Left lung (tissue), 10 donors: Measurements from ENCODE around the gene CMTR1. TPM values are rescaled to one million over a fixed set of nuclear protein-coding genes. Genes with fewer than 3 reads are reported as not detected.

Experiments used
- ATAC-seq: fragments of 200-7000 bp; cut with Tn5 transposase; one replicate; pipeline ENCODE4 v1.9.1; 2020; ENCODE audit warnings: moderate library complexity
- DNase-seq, 4 donors: peaks; one replicate each; pipeline ENCODE4 v3.0.0-alpha.2; 2013 to 2020
- H3K27ac ChIP-seq, 2 donors: fragments of 200-600 bp; sonication (generic) in 1 of 2; one replicate each; pipeline versions ENCODE4 v1.5.0 to v1.8.0; 2020 to 2021
- H3K27me3 ChIP-seq, 2 donors: fragments of 200-600 bp; sonication (generic) in 1 of 2; one replicate each; pipeline versions ENCODE4 v1.5.0 to v1.8.0; 2020 to 2021
- H3K36me3 ChIP-seq, 2 donors: fragments of 200-600 bp; sonication (generic) in 1 of 2; one replicate each; pipeline versions ENCODE4 v1.5.0 to v1.8.0; 2020 to 2021
- H3K4me1 ChIP-seq, 2 donors: fragments of 200-600 bp; one replicate each; pipeline ENCODE4 v1.8.0; 2021
- H3K4me3 ChIP-seq, 2 donors: fragments of 200-600 bp; sonication (generic) in 1 of 2; one replicate each; pipeline versions ENCODE4 v1.5.0 to v1.8.0; 2020 to 2021; ENCODE audit warnings: mild to moderate bottlenecking in 1 of 2
- H3K9me3 ChIP-seq, 2 donors: fragments of 200-600 bp; sonication (generic) in 1 of 2; one replicate each; pipeline versions ENCODE4 v1.5.0 to v1.8.0; 2020 to 2021
- CTCF ChIP-seq, 2 donors: fragments of 200-600 bp; sonication (generic) in 1 of 2; IDR thresholded peaks; one replicate each; pipeline versions ENCODE4 v1.5.0 to v1.8.0; 2021; ENCODE audit warnings: antibody characterized with exemption in 2 of 2
- intact Hi-C, 2 donors: fragments of 100-400 bp; cut with DNase I; formaldehyde crosslinking; loops; one replicate each; pipeline versions ENCODE4 v1.11.2 to v1.14.2; 2022
- polyA plus RNA-seq, 6 donors: library from polyadenylated mRNA; unstranded; fragments of 120-200 nt; gene quantifications; one replicate each; pipeline ENCODE4 v1.2.1, GENCODE V29; 2013; ENCODE audit not compliant: insufficient read length in 6 of 6
- total RNA-seq, 2 donors: library from RNA; stranded (reverse); fragmentation: NEBNext Ultra II Directional; extraction: Animal tissue kit (Norgen Biotek cat#: 25700); gene quantifications; one replicate each; pipeline ENCODE4 v1.2.1, GENCODE V29; 2021
- donor health status: DM: no; HTN: yes; CAD: no.
- donor health status: DM: no; HTN: no; CAD: no.

The CMTR1 gene
- total and polyA plus RNA-seq, 8 donors = 36.1 to 54.4 (median 51.1) TPM

DNA sequence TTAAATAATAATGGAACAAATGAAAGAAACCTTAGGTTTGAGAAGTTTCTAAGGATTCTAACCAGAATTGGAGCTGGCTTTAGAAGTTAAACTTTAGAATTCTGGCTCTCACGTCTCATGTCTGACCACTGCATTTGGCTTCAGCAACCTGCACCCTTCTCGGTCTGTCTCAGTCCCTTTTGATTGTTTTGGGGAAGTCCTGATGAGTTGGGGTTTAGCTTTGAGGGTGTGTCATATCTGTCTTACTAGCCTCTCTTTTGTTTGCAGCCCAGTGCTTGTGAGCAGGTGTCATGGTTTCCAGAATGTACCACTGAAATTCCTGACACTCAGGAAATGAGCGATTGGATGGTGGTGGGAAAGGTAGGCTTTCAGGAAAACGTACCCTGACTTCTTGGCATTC lies 17.0 kb downstream of the CMTR1 start:
- no peak overlapping the region for H3K4me3 ChIP-seq
- H3K36me3 ChIP-seq = peaks cover 0 to 100% of the 10 kb centered on the region in 2 donors
- no peaks in the 10 kb centered on the region for H3K9me3 ChIP-seq
- no peak for TF ChIP-seq CTCF (IDR thresholded peaks at IDR 0.05)
- intact Hi-C loops = no loop called here
- ATAC-seq (no peak), DNase-seq (no peak)
- H3K27me3 ChIP-seq = no peaks in the 10 kb centered on the region
- no peak overlapping the region for H3K27ac ChIP-seq
- no peaks in the 10 kb centered on the region for H3K4me1 ChIP-seq

DNA sequence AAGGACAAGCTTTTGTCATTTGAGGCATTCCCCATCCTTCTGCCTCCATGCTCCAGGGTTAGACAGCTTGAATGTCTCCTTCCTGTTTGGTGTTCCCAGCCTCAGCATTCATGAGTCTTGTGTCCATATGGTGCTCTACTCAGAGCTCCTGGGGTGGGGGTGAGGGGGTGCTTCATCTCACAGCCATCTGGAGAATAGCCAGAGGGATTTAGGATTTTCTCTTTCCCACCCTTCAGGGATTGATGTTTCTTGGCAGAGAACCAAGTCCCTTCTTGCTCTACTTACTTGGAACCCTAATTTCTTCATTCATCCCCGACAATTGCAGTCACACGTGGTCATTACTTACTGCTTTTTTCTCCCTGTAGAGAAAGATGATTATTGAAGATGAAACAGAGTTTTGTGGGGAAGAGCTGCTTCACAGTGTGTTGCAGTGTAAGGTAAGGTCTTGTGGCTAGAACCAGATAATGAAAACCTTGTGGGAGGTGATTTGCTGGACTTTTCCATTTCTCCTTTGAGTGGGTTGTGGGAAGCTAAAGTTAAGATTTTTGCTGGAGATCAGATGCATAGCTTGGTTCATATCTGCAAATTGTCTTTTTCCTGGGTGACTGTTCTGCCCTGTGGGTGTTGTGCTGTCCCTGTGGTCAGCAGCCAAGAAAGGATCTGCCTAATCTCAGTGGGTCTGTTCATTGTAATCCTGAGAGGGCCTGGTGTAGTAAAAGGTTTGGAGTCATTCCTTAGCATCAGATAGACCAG lies 18.6 kb downstream of the CMTR1 start:
- Histone ChIP-seq H3K4me3 (no peak overlapping the region), H3K9me3 (no peaks in the 10 kb centered on the region), H3K4me1 (no peaks in the 10 kb centered on the region), H3K36me3 (peaks cover 0 to 100% of the 10 kb centered on the region in 2 donors), H3K27me3 (no peaks in the 10 kb centered on the region), H3K27ac (no peak overlapping the region)
- no peak for TF ChIP-seq CTCF (IDR thresholded peaks at IDR 0.05)
- DNase-seq = no peak
- ATAC-seq = no peak
- intact Hi-C loops = no loop called here

DNA sequence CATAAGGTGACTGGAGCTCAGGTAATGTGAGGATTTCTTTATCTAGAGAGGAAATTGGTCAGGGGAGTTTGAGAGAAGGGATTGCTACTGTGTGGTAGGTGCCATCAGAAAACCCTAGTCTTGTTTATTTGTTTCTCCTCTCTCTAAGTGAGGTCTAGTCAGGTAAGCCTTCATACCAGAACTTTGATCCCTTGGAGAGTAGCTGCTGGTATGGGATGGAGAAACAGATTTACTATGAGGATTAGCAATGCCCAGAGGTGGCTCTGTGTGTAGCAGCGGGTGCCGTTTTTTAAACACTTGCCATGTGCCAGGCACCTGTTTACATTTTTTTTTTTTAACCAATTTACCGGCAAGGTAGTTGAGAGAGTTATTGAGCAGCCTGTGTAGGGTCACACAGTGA lies 19.5 kb downstream of the CMTR1 start:
- DNase-seq (no peak), ATAC-seq (no peak)
- intact Hi-C loops = no loop called here
- Histone ChIP-seq H3K27ac (no peak overlapping the region), H3K36me3 (peaks cover 0 to 91% of the 10 kb centered on the region in 2 donors), H3K27me3 (no peaks in the 10 kb centered on the region), H3K9me3 (no peaks in the 10 kb centered on the region), H3K4me1 (no peaks in the 10 kb centered on the region), H3K4me3 (no peak overlapping the region)
- no peak for TF ChIP-seq CTCF (IDR thresholded peaks at IDR 0.05)

DNA sequence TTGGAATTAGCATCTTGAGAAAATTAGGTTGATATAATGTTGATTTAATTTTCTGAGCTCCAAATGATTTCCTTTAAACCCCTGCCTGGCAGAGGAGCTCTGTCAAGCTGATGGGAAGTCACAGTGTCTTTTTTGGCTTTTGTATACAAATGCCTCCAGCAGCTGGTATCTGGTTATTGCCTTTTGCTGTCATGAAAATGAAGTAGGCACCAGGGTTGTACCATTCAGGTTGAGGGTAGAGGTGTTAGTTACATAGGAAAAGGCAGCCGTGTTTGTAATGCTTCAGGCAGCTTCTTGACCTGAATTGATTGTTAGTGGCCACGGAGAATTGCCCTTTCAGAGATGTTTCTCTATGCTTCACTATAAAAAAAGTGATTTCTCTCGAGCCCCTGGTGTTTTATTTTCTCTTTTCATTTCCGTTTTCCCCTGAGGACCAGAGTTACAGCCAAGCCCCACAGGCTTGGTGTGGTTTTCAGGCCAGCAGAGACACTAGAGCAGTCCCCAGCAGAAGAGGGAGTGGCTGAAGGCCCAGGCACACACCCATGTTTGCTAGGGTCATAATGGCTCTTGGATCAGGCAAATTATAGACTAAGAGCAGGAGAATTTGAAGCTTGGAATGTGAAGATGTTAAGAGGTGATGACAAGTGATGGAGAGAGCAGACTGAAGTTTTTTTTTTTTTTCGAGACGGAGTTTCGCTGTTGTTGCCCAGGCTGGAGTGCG lies 21.6 kb downstream of the CMTR1 start:
- ATAC-seq = peak; percentile 93
- peak overlapping the region in 1 of 2 donors; percentile 13 for H3K27ac ChIP-seq
- peak in 1 of 4 donors; percentile 41 for DNase-seq
- no peaks in the 10 kb centered on the region for H3K9me3 ChIP-seq
- no peaks in the 10 kb centered on the region for H3K27me3 ChIP-seq
- peaks cover 0 to 88% of the 10 kb centered on the region in 2 donors for H3K36me3 ChIP-seq
- no peak for TF ChIP-seq CTCF (IDR thresholded peaks at IDR 0.05)
- no peak overlapping the region for H3K4me3 ChIP-seq
- intact Hi-C loops = no loop called here
- no peaks in the 10 kb centered on the region for H3K4me1 ChIP-seq

DNA sequence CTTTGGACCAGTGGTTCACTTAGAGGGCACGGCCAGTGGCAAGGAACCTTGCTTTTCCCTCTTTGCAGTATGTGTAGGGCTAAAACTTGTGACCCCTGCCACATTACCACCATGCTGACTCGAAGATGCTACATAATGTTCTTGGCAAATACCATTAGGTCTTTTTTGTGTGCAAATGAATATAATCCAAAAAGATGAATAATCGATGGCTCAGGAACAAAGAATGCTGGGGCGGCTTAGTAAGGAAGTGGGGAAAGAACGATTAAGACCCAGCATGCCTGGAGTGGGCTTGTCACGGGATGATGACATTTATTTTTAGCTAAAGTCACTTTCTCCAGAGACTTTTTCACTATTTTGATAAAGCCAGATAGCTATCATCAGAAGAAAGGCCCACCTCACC lies 23.1 kb downstream of the CMTR1 start:
- intact Hi-C loops = no loop called here
- TF ChIP-seq CTCF (IDR thresholded peaks at IDR 0.05) = no peak

More for the DNA sequence above, 23.1 kb downstream of the CMTR1 start:
- Histone ChIP-seq H3K36me3 (peaks cover 0 to 88% of the 10 kb centered on the region in 2 donors), H3K27me3 (no peaks in the 10 kb centered on the region), H3K27ac (no peak overlapping the region), H3K4me3 (no peak overlapping the region), H3K4me1 (no peaks in the 10 kb centered on the region), H3K9me3 (no peaks in the 10 kb centered on the region)
- no peak for ATAC-seq
- DNase-seq = no peak
